ENCODE measurements around the gene SLC7A6.

The SLC7A6 gene

GRCh38 chr16:68343137-68343536 lies 78.8 kb downstream of the SLC7A6 start:
- TF ChIP-seq, protein P1, sequence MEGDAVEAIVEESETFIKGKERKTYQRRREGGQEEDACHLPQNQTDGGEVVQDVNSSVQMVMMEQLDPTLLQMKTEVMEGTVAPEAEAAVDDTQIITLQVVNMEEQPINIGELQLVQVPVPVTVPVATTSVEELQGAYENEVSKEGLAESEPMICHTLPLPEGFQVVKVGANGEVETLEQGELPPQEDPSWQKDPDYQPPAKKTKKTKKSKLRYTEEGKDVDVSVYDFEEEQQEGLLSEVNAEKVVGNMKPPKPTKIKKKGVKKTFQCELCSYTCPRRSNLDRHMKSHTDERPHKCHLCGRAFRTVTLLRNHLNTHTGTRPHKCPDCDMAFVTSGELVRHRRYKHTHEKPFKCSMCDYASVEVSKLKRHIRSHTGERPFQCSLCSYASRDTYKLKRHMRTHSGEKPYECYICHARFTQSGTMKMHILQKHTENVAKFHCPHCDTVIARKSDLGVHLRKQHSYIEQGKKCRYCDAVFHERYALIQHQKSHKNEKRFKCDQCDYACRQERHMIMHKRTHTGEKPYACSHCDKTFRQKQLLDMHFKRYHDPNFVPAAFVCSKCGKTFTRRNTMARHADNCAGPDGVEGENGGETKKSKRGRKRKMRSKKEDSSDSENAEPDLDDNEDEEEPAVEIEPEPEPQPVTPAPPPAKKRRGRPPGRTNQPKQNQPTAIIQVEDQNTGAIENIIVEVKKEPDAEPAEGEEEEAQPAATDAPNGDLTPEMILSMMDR (conservative IDR thresholded peaks at IDR 0.05; ENCODE audit: low read depth, low read length) = no peak
- H3K4me3 ChIP-seq (ENCODE audit: low read depth, low read length) = no peak overlapping the region
- DNase-seq (ENCODE audit: low read depth) = no peak

DNA sequence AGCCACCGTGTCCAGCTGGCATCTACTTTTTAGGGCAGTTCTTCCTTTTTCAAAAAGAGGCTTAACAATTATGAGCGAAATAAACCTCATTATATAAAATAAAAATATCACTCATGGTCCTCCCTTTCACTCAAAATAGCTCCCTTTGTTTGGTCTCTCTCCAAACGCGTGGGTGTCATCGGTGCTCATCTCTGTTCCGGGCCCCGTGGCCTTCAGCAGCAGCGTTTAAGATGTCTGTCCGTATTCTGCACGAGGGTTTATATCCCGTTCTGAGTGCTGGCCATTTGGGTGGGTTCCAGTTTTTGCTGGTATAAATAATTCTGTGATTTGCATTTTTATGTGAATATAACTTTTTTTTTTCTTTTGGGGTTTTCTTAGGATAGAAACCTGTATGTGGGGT lies 79.9 kb downstream of the SLC7A6 start:
- TF ChIP-seq, protein P1 (conservative IDR thresholded peaks at IDR 0.05; ENCODE audit: low read depth, low read length) = no peak
- H3K4me3 ChIP-seq (ENCODE audit: low read depth, low read length) = no peak overlapping the region
- no peak for DNase-seq (ENCODE audit: low read depth)

DNA sequence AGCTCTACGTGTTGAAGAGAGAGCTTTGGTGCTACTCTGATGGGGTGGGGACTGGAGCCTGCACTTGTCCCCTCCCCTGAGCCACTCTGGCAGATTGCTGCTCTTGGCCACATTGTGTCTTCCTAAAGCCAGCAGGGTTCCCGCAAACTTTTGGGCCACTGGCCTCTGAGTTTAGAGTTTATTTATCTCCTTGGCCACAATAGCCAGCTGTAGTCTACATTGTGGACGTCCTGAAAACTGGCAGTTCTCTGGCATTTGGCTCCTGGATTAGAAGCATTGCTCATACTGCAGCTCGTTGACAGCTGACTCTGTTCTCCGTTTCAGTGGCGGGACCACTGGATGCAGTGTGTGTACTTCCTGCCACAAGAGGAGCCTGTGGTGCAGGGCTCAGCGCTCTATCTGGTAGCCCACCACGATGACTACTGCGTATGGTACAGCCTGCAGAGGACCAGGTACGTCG lies 81.1 kb downstream of the SLC7A6 start:
- DNase-seq (ENCODE audit: low read depth) = no peak
- H3K4me3 ChIP-seq (ENCODE audit: low read depth, low read length) = no peak overlapping the region
- TF ChIP-seq, protein P1 (conservative IDR thresholded peaks at IDR 0.05; ENCODE audit: low read depth, low read length) = no peak

- TF ChIP-seq, protein P1 (conservative IDR thresholded peaks at IDR 0.05; ENCODE audit: low read depth, low read length) = no peak
- DNase-seq (ENCODE audit: low read depth) = no peak
- H3K4me3 ChIP-seq (ENCODE audit: low read depth, low read length) = no peak overlapping the region
These were observed 81.8 kb downstream of the SLC7A6 start for GRCh38 chr16:68345958-68346635.

- DNase-seq (ENCODE audit: low read depth) = no peak
- H3K4me3 ChIP-seq (ENCODE audit: low read depth, low read length) = no peak overlapping the region
- TF ChIP-seq, protein P1 (conservative IDR thresholded peaks at IDR 0.05; ENCODE audit: low read depth, low read length) = no peak
These were observed 82.7 kb downstream of the SLC7A6 start for GRCh38 chr16:68346892-68347480.

- H3K4me3 ChIP-seq (ENCODE audit: low read depth, low read length) = no peak overlapping the region
- no peak for DNase-seq (ENCODE audit: low read depth)
- TF ChIP-seq, protein P1 (conservative IDR thresholded peaks at IDR 0.05; ENCODE audit: low read depth, low read length) = no peak
These were observed 83.3 kb downstream of the SLC7A6 start for GRCh38 chr16:68347605-68348004.

All from choroid plexus epithelial cell (primary cell).